Calu3 (cell line): Measurements from ENCODE around the gene IGSF6. TPM values are rescaled to one million over a fixed set of nuclear protein-coding genes. Genes with fewer than 3 reads are reported as not detected.

Source experiments
- BruUV-seq: library from RNA; stranded (reverse); fragments of 400-500 nt; replicated peaks from 2 replicates; lab custom pipeline; 2021; lab: Mats Ljungman, UMichigan
- CTCF ChIA-PET: fragments of 300-600 bp; sonication (Branson Sonifier 250); formaldehyde crosslinking; loops from one replicate; lab custom pipeline; 2022; ENCODE audit warnings: antibody characterized with exemption; lab: Charles Lee
- DNase-seq: peaks from one replicate; pipeline ENCODE4 v3.0.0; 2022
- H3K27ac Mint-ChIP-seq: one replicate; pipeline ENCODE4 v1.8.0; 2022; ENCODE audit warnings: mixed read lengths; ENCODE audit not compliant: unreplicated experiment
- H3K27me3 Mint-ChIP-seq: one replicate; pipeline ENCODE4 v1.8.0; 2022; ENCODE audit warnings: mixed read lengths; ENCODE audit not compliant: unreplicated experiment
- H3K36me3 Mint-ChIP-seq: one replicate; pipeline ENCODE4 v1.8.0; 2022; ENCODE audit warnings: mild to moderate bottlenecking, moderate library complexity, mixed read lengths; ENCODE audit not compliant: insufficient read depth, unreplicated experiment
- H3K4me1 Mint-ChIP-seq: one replicate; pipeline ENCODE4 v1.8.0; 2022; ENCODE audit warnings: mild to moderate bottlenecking, low read depth, mixed read lengths; ENCODE audit not compliant: unreplicated experiment
- H3K4me3 Mint-ChIP-seq: one replicate; pipeline ENCODE4 v1.8.0; 2022; ENCODE audit warnings: mild to moderate bottlenecking, low read depth, moderate library complexity, mixed read lengths; ENCODE audit not compliant: unreplicated experiment
- H3K9me3 Mint-ChIP-seq: one replicate; pipeline ENCODE4 v1.8.0; 2022; ENCODE audit warnings: low read depth, mixed read lengths; ENCODE audit not compliant: unreplicated experiment
- intact Hi-C: fragments of 100-400 bp; cut with micrococcal nuclease; formaldehyde crosslinking; loops from one replicate; pipeline ENCODE4 v1.10.0; 2022; ENCODE audit not compliant: unreplicated experiment
- total RNA-seq: library from RNA; stranded (reverse); gene quantifications from 2 replicates; pipeline ENCODE4 v1.2.3, GENCODE V29; 2022
- TF ChIP-seq, protein P1 (sequence below): fragments of 200-600 bp; IDR thresholded peaks from one replicate; pipeline ENCODE4 v1.8.0; 2022; ENCODE audit warnings: antibody characterized with exemption; ENCODE audit not compliant: unreplicated experiment

The IGSF6 gene
- total RNA-seq, 1 experiment from 2014 or later = not detected

DNA sequence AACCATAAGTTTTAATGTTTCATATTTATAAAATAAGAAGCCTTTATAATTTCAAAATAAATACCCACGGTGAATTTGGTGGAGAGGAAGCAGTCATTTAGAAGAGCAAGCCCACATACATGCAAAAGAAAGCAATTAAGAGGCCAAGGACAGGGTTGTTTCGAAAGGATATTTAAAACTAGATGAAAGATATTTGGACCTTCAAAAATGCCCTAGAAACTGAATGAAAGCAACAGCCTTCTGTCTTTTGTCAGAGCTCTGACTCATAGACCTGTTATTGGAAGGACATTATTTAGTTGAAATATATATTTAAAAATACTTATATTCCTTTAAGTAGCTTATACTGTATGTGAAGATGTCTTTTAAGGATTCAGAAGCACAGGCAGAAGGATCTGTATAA lies 61.6 kb downstream of the IGSF6 start:
- intact Hi-C loops = no loop called here
- no peak overlapping the region for H3K27ac Mint-ChIP-seq
- H3K4me1 Mint-ChIP-seq = no peaks in the 10 kb centered on the region
- CTCF ChIA-PET = interaction anchor here (1.5 kb wide), 1 partner anchor 50 kb away, joined by 3 read pairs; no protein-coding TSS in a partner anchor
- no peaks in the 10 kb centered on the region for H3K9me3 Mint-ChIP-seq
- no TSS peak for BruUV-seq
- DNase-seq = no peak
- H3K27me3 Mint-ChIP-seq = no peaks in the 10 kb centered on the region
- no peak overlapping the region for H3K4me3 Mint-ChIP-seq
- no peaks in the 10 kb centered on the region for H3K36me3 Mint-ChIP-seq
- TF ChIP-seq, protein P1, sequence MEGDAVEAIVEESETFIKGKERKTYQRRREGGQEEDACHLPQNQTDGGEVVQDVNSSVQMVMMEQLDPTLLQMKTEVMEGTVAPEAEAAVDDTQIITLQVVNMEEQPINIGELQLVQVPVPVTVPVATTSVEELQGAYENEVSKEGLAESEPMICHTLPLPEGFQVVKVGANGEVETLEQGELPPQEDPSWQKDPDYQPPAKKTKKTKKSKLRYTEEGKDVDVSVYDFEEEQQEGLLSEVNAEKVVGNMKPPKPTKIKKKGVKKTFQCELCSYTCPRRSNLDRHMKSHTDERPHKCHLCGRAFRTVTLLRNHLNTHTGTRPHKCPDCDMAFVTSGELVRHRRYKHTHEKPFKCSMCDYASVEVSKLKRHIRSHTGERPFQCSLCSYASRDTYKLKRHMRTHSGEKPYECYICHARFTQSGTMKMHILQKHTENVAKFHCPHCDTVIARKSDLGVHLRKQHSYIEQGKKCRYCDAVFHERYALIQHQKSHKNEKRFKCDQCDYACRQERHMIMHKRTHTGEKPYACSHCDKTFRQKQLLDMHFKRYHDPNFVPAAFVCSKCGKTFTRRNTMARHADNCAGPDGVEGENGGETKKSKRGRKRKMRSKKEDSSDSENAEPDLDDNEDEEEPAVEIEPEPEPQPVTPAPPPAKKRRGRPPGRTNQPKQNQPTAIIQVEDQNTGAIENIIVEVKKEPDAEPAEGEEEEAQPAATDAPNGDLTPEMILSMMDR = no peak

DNA sequence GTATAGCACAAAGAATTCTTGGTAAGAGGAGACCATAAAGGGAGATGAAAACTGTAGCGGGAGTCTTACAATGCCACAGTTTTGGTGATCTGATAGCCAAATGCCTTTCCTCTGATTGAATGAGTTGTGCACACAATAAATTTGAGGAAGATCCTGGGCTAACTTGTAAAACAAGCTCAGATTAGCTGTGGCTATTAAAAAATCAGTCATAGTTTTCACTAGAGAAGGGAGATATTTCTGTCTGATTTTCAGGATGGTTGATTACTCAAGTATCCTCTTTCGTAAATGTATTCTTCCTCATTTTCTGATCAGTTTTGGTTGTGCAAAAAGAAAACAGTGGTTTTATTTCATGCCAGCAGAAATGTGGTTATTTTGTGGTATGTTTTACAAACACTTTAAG lies 62.1 kb downstream of the IGSF6 start:
- Mint-ChIP-seq H3K4me3 (no peak overlapping the region), H3K36me3 (no peaks in the 10 kb centered on the region), H3K27ac (no peak overlapping the region), H3K9me3 (no peaks in the 10 kb centered on the region), H3K27me3 (no peaks in the 10 kb centered on the region), H3K4me1 (no peaks in the 10 kb centered on the region)
- intact Hi-C loops = no loop called here
- BruUV-seq = no TSS peak
- DNase-seq = no peak
- TF ChIP-seq, protein P1 = no peak
- CTCF ChIA-PET = interaction anchor here (0.9 to 1.5 kb wide), 2 partner anchors 48 to 50 kb away, joined by 3 read pairs; no protein-coding TSS in a partner anchor

DNA sequence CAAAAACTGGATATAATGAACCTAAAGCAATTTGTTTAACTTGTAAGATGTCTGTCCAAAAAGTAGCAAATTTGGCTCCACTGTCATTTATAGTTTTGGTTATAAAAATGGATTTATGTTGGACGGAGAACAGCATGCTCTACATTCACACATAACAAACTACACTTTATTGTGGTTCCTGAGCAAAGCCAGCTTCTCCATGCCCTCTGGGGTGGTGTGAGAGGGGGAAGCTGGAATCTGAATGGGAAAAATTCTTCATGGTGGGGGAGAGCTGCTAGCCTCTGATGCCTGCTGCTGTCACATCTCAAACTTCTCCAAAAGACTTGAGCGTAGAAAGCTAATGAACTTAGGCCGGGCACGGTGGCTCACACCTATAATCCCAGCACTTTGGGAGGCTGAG lies 62.9 kb downstream of the IGSF6 start:
- intact Hi-C loops = no loop called here
- H3K4me1 Mint-ChIP-seq = no peaks in the 10 kb centered on the region
- no peaks in the 10 kb centered on the region for H3K9me3 Mint-ChIP-seq
- no peak overlapping the region for H3K27ac Mint-ChIP-seq
- H3K27me3 Mint-ChIP-seq = no peaks in the 10 kb centered on the region
- no TSS peak for BruUV-seq
- TF ChIP-seq, protein P1 = no peak
- H3K36me3 Mint-ChIP-seq = no peaks in the 10 kb centered on the region
- DNase-seq = no peak
- H3K4me3 Mint-ChIP-seq = no peak overlapping the region
- CTCF ChIA-PET = interaction anchor here (0.5 to 1.5 kb wide), 3 partner anchors 49 to 1493 kb away, joined by 3 to 7 read pairs (median 3); no protein-coding TSS in a partner anchor

Other genes with a start within 250 kb of the IGSF6 start
- 86.5 and 109 TPM in 2 replicates for gene METTL9, start 53.0 kb downstream of the IGSF6 start, total RNA-seq
- 0.40 TPM in 1 of 2 replicates, not detected in the other for gene OTOA, start 11.4 kb upstream of the IGSF6 start, total RNA-seq
- gene NPIPB4, start 205.1 kb upstream of the IGSF6 start, total RNA-seq = 203 and 207 TPM in 2 replicates